ENCODE data around the gene KCTD16.

Gene KCTD16

DNA sequence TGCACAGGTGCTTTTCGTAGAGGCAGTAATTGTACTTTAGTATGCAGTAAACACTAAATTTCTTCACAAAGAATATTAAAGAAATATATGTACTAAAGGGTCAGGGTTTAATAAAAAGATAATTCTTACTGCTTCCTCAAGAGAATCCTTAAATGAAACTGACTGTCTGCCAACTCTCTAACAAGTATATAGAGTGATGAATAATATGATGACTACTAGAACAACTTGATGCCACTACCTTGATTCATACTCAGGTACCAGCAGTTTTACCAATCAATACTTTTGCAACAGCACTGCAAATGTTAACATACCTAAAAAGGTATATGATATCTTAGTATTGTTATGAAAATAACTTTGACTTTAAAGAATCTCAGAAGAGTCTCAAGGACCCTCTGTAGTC, 4.0 kb upstream of the KCTD16 start:
- no peak for DNase-seq (ENCODE audit: low spot score)

DNA sequence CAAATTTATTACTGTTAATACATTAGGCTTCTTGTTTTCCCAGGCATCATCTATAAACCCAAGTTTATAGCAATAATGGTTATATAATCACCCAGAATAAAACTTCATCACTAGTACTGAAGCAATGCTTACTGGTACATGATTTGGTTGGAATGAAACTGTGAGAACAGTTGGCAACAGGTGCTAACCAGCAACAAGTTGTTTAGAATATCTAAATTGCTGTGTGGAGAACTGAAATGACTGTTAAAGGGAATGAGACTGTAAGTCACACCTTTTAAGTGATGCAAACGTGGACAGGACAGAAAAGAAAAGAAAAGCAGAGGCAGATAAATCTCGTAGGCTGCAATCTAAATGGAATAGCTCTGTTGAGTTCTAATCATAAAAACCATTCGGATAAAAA, 2.7 kb upstream of the KCTD16 start:
- DNase-seq (ENCODE audit: low spot score) = no peak

DNA sequence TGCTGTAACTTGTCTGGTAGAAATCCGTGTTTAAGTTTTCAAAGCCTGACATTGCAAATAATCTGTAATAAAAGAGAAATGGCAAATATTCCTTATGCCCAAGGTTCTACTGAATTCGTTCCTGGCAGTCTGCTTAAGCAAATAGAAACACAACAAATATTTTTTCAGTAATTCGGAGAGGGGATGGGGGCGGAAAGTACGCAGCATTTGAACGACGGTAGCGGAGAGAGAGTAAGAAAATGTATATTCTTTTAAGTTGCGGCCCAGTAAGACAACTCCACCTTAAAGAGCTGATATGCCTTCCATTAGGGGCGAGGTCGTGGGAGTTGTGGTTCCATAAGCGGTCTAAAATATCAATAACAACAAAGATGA, 783 bp upstream of the KCTD16 start:
- no peak for DNase-seq (ENCODE audit: low spot score)

DNA sequence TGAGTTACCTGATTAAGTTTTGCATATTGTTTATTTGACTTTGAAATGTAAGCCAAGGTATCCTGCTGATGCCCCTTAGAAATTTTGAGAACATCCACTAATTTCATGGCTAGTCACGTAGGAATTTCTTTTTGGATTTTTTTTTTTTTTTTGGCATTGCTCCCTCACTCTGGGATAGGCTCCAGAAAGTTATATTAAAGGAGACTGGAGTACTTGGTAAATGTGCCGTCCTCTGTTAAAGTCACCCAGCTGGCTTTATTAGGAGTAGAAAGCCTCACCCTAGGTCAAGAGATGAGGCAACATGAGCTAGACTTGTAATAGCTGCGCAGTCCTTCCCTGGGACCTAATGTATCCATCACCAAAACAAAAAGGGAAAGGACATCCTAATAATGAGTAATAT, 3.1 kb downstream of the KCTD16 start:
- DNase-seq (ENCODE audit: low spot score) = no peak

DNA sequence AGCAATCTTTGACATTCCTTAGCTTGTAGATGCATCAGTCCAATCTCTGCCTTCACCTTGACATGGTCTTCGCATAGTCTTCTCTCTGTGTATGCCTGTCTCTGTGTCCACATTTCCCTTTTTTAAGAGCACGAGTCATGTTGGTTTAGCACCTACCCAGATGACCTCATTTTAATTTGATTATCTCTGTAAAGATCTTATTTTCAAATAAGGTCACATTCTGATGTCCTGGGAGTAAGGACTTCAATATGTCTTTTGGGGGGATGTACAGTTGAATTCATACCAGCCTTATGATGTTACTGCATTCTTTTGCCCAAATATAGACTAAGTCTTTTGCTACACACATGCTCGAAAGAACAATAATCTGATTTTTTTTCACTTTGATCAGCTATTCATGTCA, 6.9 kb downstream of the KCTD16 start:
- no peak for DNase-seq (ENCODE audit: low spot score)

DNA sequence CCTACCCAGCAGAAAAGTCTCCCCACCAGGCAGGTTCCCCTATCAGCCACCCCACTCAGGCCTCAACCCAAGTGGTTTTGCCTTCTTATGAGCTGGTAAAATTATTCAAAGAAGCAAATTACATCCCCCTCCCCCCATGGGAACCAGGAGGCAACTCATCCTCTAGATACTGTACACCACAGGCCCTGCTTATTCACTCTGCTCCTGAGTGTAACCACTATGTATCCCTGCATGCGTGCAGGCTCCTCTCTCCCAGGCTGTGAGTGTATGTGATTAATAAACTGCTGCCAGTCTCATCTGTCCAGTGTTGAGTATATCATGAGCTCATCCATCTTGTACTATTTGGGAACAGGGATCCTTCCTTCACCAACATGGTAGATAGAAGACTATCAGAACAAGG, 8.6 kb downstream of the KCTD16 start:
- DNase-seq (ENCODE audit: low spot score) = no peak

DNA sequence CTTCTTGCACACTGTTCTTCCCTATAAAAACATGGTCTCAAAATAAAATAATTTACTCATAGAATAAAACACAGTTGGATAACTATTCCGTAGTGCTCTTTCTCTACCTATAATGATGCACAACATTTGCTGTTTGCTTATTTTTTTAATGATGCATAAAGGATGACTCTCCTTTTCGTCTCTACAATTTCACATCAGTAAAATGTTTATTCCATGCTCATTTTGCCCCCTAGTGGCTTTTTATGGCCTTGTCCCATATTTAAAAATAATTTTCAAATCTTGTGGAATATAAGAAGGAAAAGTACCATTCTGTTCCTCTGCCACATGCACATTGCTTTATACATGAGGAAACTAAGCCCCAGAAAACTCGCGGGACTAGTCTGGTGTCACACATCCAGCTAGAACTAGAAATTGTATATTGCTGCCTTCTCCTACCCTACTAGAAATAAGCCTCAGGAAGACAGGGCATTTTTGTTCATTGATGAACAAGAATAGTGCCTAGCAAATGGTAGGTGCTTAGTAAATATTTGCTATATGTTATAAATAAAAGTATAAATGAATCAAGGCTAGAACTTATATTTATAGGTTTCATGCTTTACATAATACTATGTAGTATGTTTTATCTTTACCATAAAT, 12.7 kb downstream of the KCTD16 start:
- peak; percentile 58 for DNase-seq (ENCODE audit: low spot score)

DNA sequence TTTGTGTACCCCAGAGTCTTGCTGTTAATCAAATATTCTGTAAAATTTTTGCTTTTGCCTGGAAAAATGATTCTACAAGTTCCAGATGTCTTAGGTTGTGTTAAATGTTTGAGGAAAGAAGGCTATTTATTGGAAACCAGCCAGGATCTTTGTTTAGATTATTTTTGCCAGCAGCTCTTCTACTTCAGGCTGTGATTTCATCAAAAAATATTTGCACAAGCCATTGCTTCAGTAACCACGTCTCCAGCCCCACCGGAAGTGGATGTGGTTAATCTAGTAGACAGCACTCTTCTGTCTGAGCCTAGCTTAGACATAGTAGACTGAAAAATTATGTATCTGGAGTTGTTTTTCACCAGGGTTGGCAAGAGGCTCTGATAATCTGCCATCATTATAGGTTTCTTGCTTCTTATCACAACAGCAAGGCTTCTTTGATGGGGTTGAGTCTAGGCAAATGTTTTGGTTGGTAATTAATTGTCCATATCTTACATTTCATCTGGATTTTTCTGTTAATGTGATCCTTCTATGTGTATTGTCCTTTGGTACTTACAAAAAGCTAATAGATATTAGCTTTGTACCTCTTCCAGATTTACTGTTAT, 17.1 kb downstream of the KCTD16 start:
- peak; percentile 86 for DNase-seq (ENCODE audit: low spot score)

DNA sequence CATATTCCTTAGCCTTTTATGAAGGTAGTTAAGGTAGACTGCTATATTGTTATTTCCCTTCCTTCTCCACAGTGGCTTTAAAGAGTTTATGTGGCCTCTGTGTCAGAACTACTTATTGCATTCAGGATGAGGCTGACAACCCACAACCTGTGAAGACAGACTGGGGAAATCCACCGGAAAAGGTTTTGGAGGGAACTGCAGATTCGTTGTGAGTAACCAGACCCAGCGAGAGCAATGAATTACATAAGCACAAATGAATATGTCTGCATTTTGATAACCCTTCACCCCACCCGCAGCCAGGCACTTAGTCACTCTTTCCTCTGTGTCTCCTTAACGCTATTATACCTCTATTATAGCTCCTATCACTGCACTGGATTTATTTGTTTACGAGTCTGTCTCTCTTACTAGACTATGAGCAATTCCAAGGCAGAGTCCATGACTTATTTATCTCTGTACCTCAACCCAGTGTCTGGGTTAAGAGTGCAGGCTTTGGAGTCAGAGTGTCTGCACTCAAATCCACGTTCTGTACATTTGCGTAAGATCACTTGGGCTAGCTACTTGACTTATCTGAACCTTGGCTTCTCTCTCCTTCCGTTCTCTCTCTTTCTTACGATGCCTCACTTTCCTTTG, 19.2 kb downstream of the KCTD16 start:
- peak; percentile 8 for DNase-seq (ENCODE audit: low spot score)

DNA sequence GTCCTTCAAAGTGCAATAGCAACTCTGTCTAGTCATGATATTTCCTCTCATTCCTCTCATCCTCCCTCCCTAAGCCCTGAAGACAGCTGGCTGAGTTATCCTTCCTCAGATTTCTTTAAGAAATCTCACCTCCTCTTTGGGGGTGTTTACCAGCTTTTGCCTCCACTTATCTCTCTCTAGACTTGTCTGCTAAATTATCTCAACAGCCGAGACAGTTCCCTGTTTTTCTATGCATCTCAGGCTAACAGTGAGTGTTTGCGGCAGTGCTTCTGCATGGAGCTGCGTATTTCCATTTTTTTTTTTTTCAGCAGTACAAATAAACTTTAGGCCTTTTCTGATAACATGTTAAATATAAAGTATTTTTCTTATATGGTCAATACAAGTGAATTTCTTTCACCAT, 20.9 kb downstream of the KCTD16 start:
- no peak for DNase-seq (ENCODE audit: low spot score)

DNA sequence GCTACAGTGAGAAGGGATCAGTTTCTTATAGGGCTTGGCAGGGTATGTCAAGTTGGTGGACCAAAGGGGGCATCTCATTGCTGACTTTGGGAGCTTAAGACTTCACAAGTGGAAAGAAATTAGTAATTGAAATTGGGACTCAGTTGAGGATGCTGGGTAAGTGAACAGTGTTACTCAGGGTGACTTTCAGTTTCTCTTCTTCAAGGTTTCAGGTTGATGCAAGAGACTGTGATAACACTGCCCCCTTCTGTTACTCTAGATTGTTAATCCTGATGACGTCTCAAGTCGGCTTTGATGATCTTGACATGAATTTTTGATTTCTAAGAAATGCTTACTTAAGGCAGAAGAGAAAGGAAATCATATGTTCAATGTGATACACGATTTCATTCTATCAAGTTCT, 21.3 kb downstream of the KCTD16 start:
- DNase-seq (ENCODE audit: low spot score) = peak; percentile 91

DNA sequence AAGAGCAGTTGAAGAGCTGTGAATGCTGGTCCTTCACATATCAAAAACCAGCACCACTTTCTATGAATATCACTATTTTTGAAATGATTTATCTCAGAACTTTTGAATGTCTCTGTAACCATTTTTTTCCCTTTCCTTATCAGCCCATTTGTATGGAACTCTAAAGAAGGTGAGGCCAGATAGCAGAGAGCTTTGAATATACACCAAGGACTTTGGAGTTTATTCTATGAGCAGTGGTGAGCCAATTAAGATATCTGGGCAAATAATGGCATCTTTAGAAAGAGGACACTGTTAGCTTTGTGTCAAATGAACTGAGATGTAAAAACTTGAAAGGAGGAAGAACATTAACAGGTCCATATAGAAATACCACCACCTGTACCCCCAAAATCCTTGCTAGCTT, 22.0 kb downstream of the KCTD16 start:
- DNase-seq (ENCODE audit: low spot score) = no peak

DNA sequence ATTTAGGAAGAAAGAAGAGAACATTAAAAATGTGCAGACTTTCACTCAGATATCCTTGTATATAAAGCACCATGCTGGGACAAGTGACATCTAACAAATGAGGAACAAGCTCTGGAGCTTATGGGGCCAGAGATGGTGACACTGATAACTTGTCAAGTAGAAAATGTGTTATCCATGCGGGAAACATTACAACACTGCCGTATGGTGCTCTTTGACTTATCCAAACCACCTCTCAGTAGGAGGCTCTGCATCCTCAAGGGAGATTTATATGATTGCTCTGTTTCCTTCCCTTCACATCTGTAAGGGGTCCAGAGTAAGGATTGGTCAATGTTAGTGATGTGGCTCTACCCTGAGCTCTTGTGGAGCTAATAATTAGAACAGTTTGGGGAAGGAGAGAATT, 23.5 kb downstream of the KCTD16 start:
- DNase-seq (ENCODE audit: low spot score) = no peak

DNA sequence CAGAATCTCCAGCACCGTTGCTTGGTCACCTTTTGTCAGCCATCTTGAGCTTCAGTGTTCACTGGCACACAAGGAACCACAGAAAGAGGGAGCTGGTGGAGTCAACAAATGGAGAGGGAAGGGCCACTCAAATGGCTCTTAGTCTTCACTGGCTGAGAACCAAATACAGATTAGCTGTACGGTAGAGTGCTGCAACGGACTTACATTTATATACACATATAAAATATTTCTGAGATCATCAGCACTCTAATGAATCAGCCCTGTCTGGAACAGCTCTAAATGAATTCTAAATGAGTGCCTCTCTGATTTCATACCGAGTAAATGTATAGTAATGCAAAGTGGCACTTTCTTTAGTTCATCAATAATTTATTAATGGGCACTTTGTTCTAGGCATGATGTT, 24.8 kb downstream of the KCTD16 start:
- DNase-seq (ENCODE audit: low spot score) = no peak

DNA sequence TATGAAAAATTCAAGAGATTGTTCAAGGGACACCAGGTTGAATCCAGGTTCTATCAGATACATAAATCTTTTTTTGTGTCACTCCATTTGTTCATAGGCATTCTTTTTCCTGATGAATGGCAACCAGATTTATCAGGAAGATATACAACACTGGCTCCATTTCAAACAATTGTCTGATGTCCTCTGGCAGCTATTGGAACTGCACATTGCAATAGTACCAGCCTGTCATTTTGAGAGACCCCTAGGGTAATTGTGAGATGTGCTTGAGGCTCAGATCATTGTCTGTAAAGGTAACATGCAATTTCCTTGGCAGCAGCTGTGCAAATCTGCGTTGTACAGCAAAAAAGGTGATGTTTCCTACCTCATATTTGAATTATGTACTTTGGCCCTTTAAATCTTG, 25.9 kb downstream of the KCTD16 start:
- peak; percentile 17 for DNase-seq (ENCODE audit: low spot score)

DNA sequence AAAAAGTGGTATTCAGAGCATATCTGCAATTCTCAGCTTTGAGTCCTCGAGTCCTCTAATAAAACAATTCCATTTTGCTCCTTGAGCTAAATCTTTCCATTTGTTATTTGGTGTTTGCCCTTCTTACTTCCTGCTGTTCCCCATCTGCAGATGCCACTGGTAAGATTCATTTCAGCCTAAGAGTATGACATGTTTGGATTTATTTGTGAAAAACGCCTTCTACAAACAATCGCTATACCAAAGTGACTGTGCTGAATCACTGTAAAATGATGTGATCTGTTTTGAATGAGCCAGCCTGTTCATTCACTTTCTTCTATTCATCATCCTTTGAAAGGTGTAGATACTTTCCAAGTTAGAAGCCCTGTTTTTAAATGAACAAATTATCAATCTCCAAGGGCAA, 27.7 kb downstream of the KCTD16 start:
- no peak for DNase-seq (ENCODE audit: low spot score)

DNA sequence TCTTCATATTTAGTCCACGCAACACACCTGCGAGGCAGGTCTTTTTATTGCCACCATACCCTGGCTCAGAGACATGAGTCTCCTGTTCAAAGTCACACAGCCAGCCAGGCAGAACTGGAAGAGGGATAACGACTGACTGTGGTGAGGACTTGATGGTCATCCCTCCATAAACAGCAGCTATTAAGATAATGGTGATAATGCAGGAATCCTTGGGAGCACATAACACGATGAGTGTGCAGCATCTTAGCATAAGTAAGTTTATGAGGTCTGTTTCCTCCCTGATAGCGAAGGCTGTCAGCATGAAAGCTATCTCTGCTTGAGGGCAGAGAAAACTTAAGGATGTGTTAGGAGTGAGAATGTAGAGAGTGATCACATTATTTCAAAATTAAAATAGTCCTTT, 30.9 kb downstream of the KCTD16 start:
- no peak for DNase-seq (ENCODE audit: low spot score)

DNA sequence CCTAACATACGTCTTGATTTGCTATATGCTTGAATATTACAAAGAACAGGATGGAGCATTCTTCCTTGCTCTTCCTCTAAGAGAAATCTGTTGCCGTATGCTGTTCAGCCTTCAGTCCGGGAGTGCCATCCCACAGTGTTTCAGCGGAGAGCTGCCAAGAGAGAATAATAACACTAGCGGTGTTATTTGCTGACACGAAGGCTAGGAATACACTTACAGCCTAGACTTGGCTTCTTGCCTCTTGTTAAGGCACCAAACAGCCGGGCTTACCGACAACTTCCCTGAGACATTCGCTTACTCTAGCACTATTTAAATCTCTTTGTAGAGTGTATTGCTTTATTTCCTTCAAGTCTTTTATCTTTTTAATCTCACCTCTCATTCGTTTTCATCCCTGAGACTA, 31.4 kb downstream of the KCTD16 start:
- no peak for DNase-seq (ENCODE audit: low spot score)

DNA sequence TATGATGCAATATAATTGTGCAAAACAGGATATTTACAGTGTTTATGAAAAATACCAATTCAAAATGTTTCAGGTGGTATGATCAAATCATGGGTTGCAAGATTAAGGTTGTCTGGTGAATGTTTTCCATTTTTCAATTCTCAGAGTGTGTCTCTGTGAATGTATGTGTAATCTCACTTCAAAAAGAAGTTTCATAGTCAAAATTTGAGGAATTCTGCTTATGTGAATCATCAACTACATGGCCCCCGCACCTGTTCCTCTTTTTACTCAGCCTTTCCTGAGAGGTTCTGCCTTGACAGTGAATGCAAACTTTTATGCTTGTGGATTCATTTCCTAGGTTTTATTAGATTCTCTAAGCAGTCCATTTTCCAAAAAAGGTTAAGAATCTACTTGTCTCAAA, 32.1 kb downstream of the KCTD16 start:
- no peak for DNase-seq (ENCODE audit: low spot score)

DNA sequence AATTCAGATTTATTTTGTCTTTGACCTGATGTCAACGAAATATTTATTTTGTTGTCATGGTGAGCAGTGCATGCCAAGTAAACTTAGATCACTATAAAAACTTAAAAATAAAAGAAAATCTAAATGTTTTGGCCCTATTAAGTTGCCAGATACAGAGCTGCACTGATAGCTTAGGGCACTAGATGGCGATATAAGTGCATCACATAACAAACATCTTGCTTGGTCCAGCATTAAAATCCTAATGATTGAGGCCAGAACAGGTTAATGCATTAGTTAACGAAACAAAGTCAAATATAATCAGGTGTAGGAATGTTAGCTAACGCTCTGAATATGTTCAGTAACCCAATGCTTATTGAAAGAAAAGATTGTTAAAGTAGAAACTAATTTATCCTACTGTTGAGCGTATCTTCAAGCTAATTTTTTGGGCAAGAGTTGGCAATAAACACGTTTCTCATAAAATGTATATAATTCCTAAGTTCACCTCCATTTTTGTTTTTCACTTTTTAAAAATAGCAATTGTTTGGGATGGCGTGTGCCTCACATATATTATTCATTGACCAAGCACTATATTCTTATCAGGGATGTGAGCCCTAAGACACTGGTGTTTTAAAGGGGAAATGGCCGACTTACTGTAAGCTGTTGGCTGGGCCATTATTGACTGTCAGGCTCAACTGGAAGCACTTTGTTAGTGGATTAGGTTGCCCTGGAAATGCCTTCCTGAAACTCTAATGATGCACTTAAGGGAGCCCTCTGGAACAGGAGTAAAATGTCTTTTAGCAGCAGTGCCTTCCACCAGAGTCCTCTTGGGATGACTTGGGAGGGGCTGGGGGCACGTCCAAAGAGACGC, 33.3 kb downstream of the KCTD16 start:
- peak; percentile 77 for DNase-seq (ENCODE audit: low spot score)

DNA sequence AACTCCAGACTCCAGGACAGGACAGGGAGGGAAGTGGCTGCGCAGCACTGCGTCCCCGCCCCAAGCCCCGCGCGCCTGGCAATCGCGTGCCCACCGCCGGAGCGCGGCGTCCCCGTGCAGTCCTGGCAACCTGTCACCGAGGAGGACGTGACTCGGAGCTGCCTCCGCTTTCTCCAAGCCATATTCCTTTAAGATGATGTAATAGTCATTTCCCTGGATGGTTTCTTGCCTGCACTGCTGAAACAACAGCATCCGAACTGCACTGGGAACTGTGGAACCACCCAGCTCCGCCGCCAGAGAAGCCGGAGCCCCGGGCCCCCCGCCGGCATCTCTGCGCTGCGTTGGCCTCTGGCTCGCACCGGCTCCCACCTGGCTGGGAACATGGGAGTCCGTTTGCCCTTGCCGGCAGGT, 34.5 kb downstream of the KCTD16 start:
- no peak for DNase-seq (ENCODE audit: low spot score)

DNA sequence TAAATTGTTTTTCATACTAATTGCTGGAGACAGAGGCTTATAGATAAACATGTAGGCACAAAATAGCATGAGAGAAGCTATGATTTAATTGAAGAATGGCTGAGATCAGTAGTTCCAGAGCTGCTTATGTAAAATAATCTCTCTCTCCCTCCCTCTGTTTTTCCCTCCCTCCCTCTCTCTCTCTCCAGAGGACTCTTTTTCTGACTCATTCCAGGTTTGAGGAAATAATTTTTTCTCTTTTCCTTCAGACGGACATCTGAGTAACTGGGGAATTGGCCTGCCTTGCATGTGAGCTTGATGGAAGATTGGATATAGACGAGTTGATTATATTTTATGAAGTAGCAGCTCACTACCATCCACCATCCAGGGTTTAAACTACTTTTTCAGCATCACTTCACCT, 35.5 kb downstream of the KCTD16 start:
- DNase-seq (ENCODE audit: low spot score) = no peak

DNA sequence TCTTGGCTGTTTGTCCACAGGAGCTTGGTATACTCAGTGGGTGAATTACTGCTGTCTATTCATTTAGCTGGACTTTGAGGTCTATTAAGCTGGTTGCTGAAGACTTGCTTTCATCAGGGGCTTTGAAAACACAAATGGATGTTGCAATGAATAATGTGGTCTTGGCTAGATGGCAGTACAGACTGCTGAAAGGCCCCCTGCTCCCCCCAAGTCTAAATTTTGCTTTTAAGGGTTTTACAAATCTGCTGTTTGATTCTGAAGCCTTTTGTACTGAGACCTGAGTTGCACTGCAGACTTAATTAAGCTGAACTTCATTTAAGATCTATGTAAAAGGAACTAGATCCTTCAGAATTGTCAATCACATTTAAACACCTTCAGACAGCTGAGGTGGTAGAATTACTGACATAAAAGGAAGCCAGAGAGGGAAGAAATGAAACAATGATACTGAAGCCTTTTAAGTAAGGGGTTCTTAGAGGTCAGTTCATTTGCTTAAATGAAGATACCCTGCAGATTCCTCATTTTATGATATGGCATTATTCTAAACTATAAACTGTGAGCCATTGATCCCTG, 37.3 kb downstream of the KCTD16 start:
- DNase-seq (ENCODE audit: low spot score) = no peak

All from NAMALWA (cell line).